PFSK-1 (cell line): Measurements from ENCODE around the gene TENM3.

Source experiments
- FOXP2 ChIP-seq: optimal IDR thresholded peaks from 2 replicates; pipeline ENCODE3; 2011; ENCODE audit warnings: borderline replicate concordance, control low read depth, inconsistent platforms; ENCODE audit not compliant: insufficient read depth; ENCODE audit errors: extremely low read length, extremely low read depth
- POLR2AphosphoS5 ChIP-seq: IDR thresholded peaks from 2 replicates; pipeline ENCODE4 v1.6.1; 2012; ENCODE audit warnings: low read depth, mild to moderate bottlenecking, control low read depth, low read length, moderate library complexity
- SIN3A ChIP-seq: IDR thresholded peaks from 2 replicates; pipeline ENCODE4 v1.6.1; 2012; ENCODE audit warnings: mild to moderate bottlenecking, low read length, moderate library complexity, borderline replicate concordance; ENCODE audit not compliant: insufficient read depth
- TAF1 ChIP-seq: IDR thresholded peaks from 2 replicates; pipeline ENCODE4 v1.6.1; 2012; ENCODE audit warnings: low read length, control low read depth, borderline replicate concordance; ENCODE audit not compliant: insufficient read depth
- TF ChIP-seq, protein P1 (sequence below), 2 experiments: IDR thresholded peaks; 2 replicates each; pipeline versions ENCODE4 v1.6.1 to v1.8.0; 2011 to 2012; ENCODE audit warnings: low read depth in 2 of 2, low read length in 2 of 2, control low read depth in 1 of 2, inconsistent platforms in 1 of 2, mild to moderate bottlenecking in 1 of 2, moderate library complexity in 1 of 2; ENCODE audit not compliant: insufficient read depth in 1 of 2

TENM3 gene

DNA sequence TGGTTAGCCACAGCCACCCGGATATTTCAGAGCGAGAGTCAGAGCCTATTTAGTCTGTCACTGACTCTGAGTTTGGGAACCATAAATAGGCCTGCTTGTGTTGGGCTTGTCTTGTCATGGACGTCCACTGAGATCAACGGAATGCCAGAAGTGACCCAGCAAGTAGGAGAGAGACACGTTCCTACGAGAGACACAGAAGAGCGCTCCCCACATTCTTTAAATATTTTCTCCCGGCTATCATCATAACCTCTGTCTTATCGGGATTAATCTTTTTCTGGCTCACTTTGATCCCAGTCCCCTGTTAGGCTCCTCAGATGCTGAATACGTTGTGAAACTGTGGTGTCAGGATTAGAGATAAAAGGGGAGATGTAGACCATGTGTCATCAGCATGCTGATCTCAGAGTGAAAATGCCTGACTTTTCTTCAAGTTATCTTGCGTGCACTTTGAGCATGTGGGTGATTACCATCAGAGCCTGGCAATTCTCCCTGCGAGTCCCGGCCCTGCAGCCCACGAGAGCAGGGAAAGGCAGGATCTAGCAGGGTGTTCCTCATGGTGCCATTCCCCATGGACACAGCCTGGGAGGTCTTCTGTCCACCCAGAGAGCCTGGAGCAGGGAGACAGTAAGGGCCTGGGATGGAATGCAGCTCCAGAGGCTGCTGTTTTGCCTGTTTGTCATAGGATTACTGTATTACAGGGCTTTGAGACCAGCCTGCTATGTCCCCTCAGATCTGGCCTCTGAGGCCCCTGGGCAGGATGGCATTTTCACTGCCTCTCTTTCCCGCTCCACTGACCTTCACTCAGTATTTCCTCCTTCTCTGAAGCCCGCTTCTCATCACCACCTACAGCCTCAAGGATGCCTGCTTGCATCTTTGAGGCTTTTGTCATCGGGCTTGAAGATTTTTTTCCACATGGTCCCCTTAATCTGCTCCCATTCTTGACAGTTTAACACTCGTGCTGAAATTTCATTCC is 2.8 kb upstream of the TENM3 start:
- TF ChIP-seq, protein P1, sequence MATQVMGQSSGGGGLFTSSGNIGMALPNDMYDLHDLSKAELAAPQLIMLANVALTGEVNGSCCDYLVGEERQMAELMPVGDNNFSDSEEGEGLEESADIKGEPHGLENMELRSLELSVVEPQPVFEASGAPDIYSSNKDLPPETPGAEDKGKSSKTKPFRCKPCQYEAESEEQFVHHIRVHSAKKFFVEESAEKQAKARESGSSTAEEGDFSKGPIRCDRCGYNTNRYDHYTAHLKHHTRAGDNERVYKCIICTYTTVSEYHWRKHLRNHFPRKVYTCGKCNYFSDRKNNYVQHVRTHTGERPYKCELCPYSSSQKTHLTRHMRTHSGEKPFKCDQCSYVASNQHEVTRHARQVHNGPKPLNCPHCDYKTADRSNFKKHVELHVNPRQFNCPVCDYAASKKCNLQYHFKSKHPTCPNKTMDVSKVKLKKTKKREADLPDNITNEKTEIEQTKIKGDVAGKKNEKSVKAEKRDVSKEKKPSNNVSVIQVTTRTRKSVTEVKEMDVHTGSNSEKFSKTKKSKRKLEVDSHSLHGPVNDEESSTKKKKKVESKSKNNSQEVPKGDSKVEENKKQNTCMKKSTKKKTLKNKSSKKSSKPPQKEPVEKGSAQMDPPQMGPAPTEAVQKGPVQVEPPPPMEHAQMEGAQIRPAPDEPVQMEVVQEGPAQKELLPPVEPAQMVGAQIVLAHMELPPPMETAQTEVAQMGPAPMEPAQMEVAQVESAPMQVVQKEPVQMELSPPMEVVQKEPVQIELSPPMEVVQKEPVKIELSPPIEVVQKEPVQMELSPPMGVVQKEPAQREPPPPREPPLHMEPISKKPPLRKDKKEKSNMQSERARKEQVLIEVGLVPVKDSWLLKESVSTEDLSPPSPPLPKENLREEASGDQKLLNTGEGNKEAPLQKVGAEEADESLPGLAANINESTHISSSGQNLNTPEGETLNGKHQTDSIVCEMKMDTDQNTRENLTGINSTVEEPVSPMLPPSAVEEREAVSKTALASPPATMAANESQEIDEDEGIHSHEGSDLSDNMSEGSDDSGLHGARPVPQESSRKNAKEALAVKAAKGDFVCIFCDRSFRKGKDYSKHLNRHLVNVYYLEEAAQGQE (IDR thresholded peaks at IDR 0.05; ENCODE audit: insufficient read depth in 1 of 2, low read depth in 2 of 2, low read length in 2 of 2) = no peak
- TF ChIP-seq FOXP2 = no peak
- TF ChIP-seq POLR2AphosphoS5 = no peak
- TF ChIP-seq SIN3A = no peak
- no peak for TF ChIP-seq TAF1

DNA sequence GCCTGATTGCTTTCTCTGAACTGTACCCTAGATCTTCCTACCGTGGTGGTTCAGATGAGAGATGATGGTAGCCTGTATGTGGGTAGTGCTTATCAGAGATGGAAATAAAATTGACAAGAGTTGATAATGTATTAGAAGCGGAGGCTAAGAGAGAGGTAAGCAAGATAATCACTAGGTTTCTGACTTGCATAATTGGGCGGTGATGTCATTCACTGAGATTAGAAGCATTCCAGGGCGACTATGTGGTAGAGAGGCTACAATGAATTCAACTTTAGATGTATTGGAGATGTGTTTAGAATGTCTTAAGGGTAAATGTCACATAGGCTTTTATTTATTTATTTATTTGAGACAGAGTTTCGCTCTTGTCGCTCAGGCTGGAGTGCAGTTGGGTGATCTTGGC is 415 bp upstream of the TENM3 start:
- TF ChIP-seq TAF1 (no peak), SIN3A (no peak), FOXP2 (no peak), POLR2AphosphoS5 (no peak)
- TF ChIP-seq, protein P1 (IDR thresholded peaks at IDR 0.05; ENCODE audit: insufficient read depth in 1 of 2, low read depth in 2 of 2, low read length in 2 of 2) = no peak

DNA sequence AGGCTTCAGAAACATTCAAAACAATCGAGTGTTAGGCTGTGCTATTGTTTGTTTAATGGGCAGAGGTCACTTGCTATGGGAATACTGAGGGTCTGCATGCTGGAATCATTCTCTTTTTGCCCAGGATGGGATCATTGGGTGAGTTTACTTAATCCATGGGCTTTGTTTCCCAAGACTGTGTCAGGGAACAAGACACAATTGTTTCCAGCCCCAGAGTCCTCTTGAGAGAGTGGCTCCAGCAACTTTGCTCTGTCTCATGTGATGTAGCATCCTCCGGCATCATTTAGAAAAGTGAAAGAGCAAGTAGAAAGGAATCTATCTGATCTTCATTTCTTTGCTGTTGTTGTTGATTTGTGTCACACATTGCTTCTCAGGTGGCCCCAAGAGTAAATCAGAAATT is 1.8 kb downstream of the TENM3 start:
- TF ChIP-seq TAF1 (no peak), SIN3A (no peak), POLR2AphosphoS5 (no peak), FOXP2 (no peak)
- TF ChIP-seq, protein P1 (IDR thresholded peaks at IDR 0.05; ENCODE audit: insufficient read depth in 1 of 2, low read depth in 2 of 2, low read length in 2 of 2) = no peak

DNA sequence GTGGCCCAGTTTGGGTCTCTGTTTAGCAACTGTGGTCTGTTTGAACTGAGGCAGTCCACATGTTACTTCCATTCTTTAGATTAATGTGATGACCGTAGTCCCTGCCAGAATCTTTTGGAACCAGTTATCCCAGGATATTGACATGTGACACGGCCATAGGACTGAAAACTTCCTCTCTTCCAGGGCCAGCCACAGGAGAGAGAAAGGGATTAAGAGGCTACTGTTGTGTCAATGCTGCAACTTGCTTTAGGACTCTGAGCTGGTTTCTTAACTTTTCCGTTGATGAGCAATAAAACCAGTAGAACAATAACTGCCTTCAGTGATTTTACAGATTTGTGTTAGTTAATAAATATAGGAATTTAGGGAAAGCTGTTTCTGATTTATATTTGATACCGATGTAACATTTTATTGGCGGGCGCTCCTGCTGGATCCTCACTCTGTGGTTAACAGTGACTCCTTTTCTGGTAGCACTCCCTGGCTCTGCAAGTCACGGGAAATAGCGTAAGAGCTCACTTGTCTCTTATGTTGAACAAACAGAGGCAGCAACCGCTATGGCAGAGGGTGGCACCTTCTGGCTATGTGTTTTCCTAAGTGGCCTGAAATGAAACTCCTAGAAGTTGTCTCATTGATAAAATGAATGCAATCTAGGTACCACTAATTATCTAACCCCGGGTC is 2.5 kb downstream of the TENM3 start:
- TF ChIP-seq TAF1 (no peak), POLR2AphosphoS5 (no peak), SIN3A (no peak), FOXP2 (no peak)
- TF ChIP-seq, protein P1 (IDR thresholded peaks at IDR 0.05; ENCODE audit: insufficient read depth in 1 of 2, low read depth in 2 of 2, low read length in 2 of 2) = no peak
